ENCODE data around the gene GPR137B.

DNA sequence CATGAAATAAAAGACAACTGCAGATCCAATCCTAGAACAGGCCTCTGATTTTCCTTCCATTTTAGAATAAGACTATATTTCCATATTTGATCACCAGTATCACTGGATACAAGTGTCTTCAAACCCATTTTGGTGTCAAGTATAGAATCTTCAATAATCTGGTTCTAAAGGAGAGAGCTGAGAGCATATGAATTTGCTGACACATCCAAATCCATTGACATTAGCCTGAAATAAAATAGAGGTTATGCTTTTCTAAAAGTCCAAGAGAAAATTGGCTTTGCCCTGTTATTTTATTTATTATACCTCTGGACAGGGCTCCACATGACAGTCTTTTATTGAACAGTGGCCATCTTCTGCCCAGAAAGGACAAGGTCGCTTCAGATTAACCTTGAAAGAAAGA lies 110.8 kb downstream of the GPR137B start:
- no peak for TF ChIP-seq RXRA (IDR thresholded peaks at IDR 0.05; ENCODE audit: insufficient read depth, low read depth, low read length)
- no peak for TF ChIP-seq CTCF (IDR thresholded peaks at IDR 0.05; ENCODE audit: control extremely low read depth in 1 of 3, insufficient read depth in 1 of 3, low read depth in 1 of 3, low read length in 3 of 3)
- no peak for TF ChIP-seq NRF1 (IDR thresholded peaks at IDR 0.05; ENCODE audit: low read depth, low read length)
- no peak for TF ChIP-seq SP1 (IDR thresholded peaks at IDR 0.05; ENCODE audit: low read depth, low read length)
- no peak for TF ChIP-seq TCF12 (IDR thresholded peaks at IDR 0.05; ENCODE audit: low read depth, low read length)
- TF ChIP-seq EP300 (IDR thresholded peaks at IDR 0.05; ENCODE audit: borderline replicate concordance in 1 of 2, low read depth in 2 of 2, low read length in 2 of 2): no peak
